ENCODE data around the gene STUB1.
A peak's percentile ranks its signal among the peaks of the same experiment; 100 is the strongest.

The STUB1 gene

GRCh38 chr16:714558-715476 is 34.6 kb downstream of the STUB1 start, which contains the start of gene METRN:
METRN (plus strand) TSS chr16:715118; CDS start chr16:715290, 172 bp downstream.
- DNase-seq = peak; percentile 65

- DNase-seq = no peak
Observed at GRCh38 chr16:715477-716199, 35.4 kb downstream of the STUB1 start.

GRCh38 chr16:716200-716568 is 36.0 kb downstream of the STUB1 start:
- no peak for DNase-seq

GRCh38 chr16:716768-717325 is 36.6 kb downstream of the STUB1 start:
- no peak for DNase-seq

- no peak for DNase-seq
Observed at GRCh38 chr16:717450-718245, 37.4 kb downstream of the STUB1 start.

GRCh38 chr16:718389-718788 is 38.2 kb downstream of the STUB1 start:
- no peak for DNase-seq

GRCh38 chr16:718922-719321 is 38.7 kb downstream of the STUB1 start:
- DNase-seq = no peak

GRCh38 chr16:719815-720446 is 39.7 kb downstream of the STUB1 start:
- DNase-seq = peak; percentile 9

GRCh38 chr16:720447-720989 is 40.3 kb downstream of the STUB1 start:
- peak; percentile 34 for DNase-seq

- DNase-seq = peak; percentile 82
Observed at GRCh38 chr16:720990-721764, 41.0 kb downstream of the STUB1 start, which contains the start of gene ANTKMT. ANTKMT (plus strand) TSS chr16:721146; CDS start chr16:721275, 129 bp downstream.

- no peak for DNase-seq
Observed at GRCh38 chr16:721765-722540, 41.7 kb downstream of the STUB1 start.

GRCh38 chr16:722835-723633 is 42.8 kb downstream of the STUB1 start:
- no peak for DNase-seq

GRCh38 chr16:723695-724094 is 43.5 kb downstream of the STUB1 start:
- DNase-seq = no peak

- no peak for DNase-seq
Observed at GRCh38 chr16:724188-725040, 44.2 kb downstream of the STUB1 start.

GRCh38 chr16:725041-725376 is 44.8 kb downstream of the STUB1 start:
- DNase-seq = no peak

GRCh38 chr16:725463-726187 is 45.4 kb downstream of the STUB1 start:
- DNase-seq = no peak

GRCh38 chr16:726188-726437 is 45.9 kb downstream of the STUB1 start:
- DNase-seq = no peak

Data from DMS153 (cell line).